H1 (cell line): ENCODE results near the gene GRIA3.

ENCODE experiments used
- BRCA1 ChIP-seq: IDR thresholded peaks from 2 replicates; pipeline ENCODE4 v1.6.1; 2012; ENCODE audit warnings: low read depth, low read length, improper control_type of control experiment
- CHD1 ChIP-seq: IDR thresholded peaks from 2 replicates; pipeline ENCODE4 v1.6.1; 2012; ENCODE audit warnings: low read depth, low read length, improper control_type of control experiment
- EZH2 ChIP-seq: fragments of 200-600 bp; sonication (generic); IDR thresholded peaks from 2 replicates; pipeline ENCODE4 v1.7.1; 2012; ENCODE audit warnings: low read depth, mild to moderate bottlenecking, moderate library complexity, low read length, inconsistent platforms; ENCODE audit not compliant: severe bottlenecking
- POLR2A ChIP-seq, 2 experiments: IDR thresholded peaks; 1 replicate in 1 of 2; 2 replicates in 1 of 2; pipeline ENCODE4 v1.6.1; 2011; ENCODE audit warnings: low read depth in 2 of 2, low read length in 2 of 2, mild to moderate bottlenecking in 2 of 2; ENCODE audit errors: control extremely low read depth in 1 of 2
- POLR2AphosphoS5 ChIP-seq: IDR thresholded peaks from 2 replicates; pipeline ENCODE4 v1.6.1; 2011; ENCODE audit warnings: low read depth, low read length
- TAF1 ChIP-seq: IDR thresholded peaks from 2 replicates; pipeline ENCODE4 v1.6.1; 2011; ENCODE audit warnings: mild to moderate bottlenecking, low read depth, low read length
- TEAD4 ChIP-seq: IDR thresholded peaks from 2 replicates; pipeline ENCODE4 v1.6.1; 2012; ENCODE audit warnings: low read depth, low read length, inconsistent platforms, mixed read lengths
- TF ChIP-seq, protein P1 (sequence below), 3 experiments: IDR thresholded peaks; 1 replicate in 2 of 3; 2 replicates in 1 of 3; pipeline versions ENCODE4 v1.5.1 to v1.6.1; 2011; ENCODE audit warnings: low read length in 3 of 3, mild to moderate bottlenecking in 3 of 3, inconsistent platforms in 2 of 3, low read depth in 1 of 3, moderate library complexity in 1 of 3; ENCODE audit not compliant: insufficient read depth in 1 of 3; ENCODE audit errors: control extremely low read depth in 1 of 3
- TF ChIP-seq, protein P2 (sequence below): IDR thresholded peaks from 2 replicates; pipeline ENCODE4 v1.6.1; 2012; ENCODE audit warnings: inconsistent platforms
- TF ChIP-seq, protein P3 (sequence below): IDR thresholded peaks from 2 replicates; pipeline ENCODE4 v1.6.1; 2011; ENCODE audit warnings: low read length, improper control_type of control experiment

DNA sequence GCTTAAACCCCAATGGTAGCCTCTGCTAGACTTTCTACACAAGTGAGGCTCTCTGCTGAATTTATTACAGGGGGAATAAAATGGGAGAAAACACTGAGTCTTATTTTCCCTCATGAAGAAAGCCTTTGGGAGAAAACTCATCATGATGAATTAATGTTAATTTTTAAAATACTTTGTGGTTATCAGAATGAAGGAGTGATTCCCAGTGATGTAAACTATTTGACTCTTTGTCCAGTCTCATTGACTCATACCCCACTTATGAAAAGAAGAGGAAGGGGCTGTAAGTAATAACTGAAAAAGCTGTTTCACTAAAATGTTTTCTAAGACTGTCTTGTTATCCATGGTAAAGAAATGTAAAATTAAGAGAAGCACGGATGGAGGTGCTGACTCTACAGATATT, 208.8 kb downstream of the GRIA3 start:
- TF ChIP-seq POLR2A (IDR thresholded peaks at IDR 0.05; ENCODE audit: control extremely low read depth in 1 of 2, low read depth in 2 of 2, low read length in 2 of 2) (no peak), TAF1 (no peak), EZH2 (no peak), BRCA1 (no peak), TEAD4 (no peak), CHD1 (no peak), POLR2AphosphoS5 (no peak)
- TF ChIP-seq, protein P1, sequence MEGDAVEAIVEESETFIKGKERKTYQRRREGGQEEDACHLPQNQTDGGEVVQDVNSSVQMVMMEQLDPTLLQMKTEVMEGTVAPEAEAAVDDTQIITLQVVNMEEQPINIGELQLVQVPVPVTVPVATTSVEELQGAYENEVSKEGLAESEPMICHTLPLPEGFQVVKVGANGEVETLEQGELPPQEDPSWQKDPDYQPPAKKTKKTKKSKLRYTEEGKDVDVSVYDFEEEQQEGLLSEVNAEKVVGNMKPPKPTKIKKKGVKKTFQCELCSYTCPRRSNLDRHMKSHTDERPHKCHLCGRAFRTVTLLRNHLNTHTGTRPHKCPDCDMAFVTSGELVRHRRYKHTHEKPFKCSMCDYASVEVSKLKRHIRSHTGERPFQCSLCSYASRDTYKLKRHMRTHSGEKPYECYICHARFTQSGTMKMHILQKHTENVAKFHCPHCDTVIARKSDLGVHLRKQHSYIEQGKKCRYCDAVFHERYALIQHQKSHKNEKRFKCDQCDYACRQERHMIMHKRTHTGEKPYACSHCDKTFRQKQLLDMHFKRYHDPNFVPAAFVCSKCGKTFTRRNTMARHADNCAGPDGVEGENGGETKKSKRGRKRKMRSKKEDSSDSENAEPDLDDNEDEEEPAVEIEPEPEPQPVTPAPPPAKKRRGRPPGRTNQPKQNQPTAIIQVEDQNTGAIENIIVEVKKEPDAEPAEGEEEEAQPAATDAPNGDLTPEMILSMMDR (IDR thresholded peaks at IDR 0.05; ENCODE audit: control extremely low read depth in 1 of 3, insufficient read depth in 1 of 3, low read depth in 1 of 3, low read length in 3 of 3) = no peak
- TF ChIP-seq, protein P2, sequence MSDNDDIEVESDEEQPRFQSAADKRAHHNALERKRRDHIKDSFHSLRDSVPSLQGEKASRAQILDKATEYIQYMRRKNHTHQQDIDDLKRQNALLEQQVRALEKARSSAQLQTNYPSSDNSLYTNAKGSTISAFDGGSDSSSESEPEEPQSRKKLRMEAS = no peak
- TF ChIP-seq, protein P3, sequence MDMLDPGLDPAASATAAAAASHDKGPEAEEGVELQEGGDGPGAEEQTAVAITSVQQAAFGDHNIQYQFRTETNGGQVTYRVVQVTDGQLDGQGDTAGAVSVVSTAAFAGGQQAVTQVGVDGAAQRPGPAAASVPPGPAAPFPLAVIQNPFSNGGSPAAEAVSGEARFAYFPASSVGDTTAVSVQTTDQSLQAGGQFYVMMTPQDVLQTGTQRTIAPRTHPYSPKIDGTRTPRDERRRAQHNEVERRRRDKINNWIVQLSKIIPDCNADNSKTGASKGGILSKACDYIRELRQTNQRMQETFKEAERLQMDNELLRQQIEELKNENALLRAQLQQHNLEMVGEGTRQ = no peak
